Measurements from ENCODE around the gene C9. TPM values are rescaled to one million over a fixed set of nuclear protein-coding genes. Genes with fewer than 3 reads are reported as not detected.

C9 gene
- polyA plus RNA-seq, 1 experiment: not detected

GRCh38 chr5:39368116-39368515, 3.8 kb upstream of the C9 start:
- Histone ChIP-seq H3K36me3 (ENCODE audit: control insufficient read depth, insufficient read depth, low read length) (peaks cover 11% of the 10 kb centered on the region; the same call in 1 of the 2 replicates), H3K4me3 (ENCODE audit: low read depth, low read length) (no peak overlapping the region), H3K27me3 (ENCODE audit: control insufficient read depth, insufficient read depth, low read length) (no peaks in the 10 kb centered on the region)
- no peak for DNase-seq (ENCODE audit: low read depth)
- CTCF ChIA-PET: interaction anchor here (1.0 kb wide), 1 partner anchor 9 kb away, joined by 3 read pairs; no protein-coding TSS in a partner anchor
- POLR2A ChIA-PET: no interaction called here
- TF ChIP-seq CTCF (IDR thresholded peaks at IDR 0.05; ENCODE audit: insufficient read depth, low read depth, low read length): no peak

- POLR2A ChIA-PET: interaction anchor here (0.6 kb wide), 1 partner anchor 1700 kb away, joined by 12 read pairs; no protein-coding TSS in a partner anchor
- H3K4me3 ChIP-seq (ENCODE audit: low read depth, low read length): no peak overlapping the region
- no peak for DNase-seq (ENCODE audit: low read depth)
- no peaks in the 10 kb centered on the region for H3K27me3 ChIP-seq (ENCODE audit: control insufficient read depth, insufficient read depth, low read length)
- peaks cover 11% of the 10 kb centered on the region; the same call in 1 of the 2 replicates for H3K36me3 ChIP-seq (ENCODE audit: control insufficient read depth, insufficient read depth, low read length)
- no peak for TF ChIP-seq CTCF (IDR thresholded peaks at IDR 0.05; ENCODE audit: insufficient read depth, low read depth, low read length)
- CTCF ChIA-PET: interaction anchor here (0.7 kb wide), 1 partner anchor 8 kb away, joined by 4 read pairs; no protein-coding TSS in a partner anchor
Measured at GRCh38 chr5:39367711-39368110, 3.4 kb upstream of the C9 start.

GRCh38 chr5:39363217-39363616, 1.1 kb downstream of the C9 start:
- ChIA-PET POLR2A (no interaction called here), CTCF (interaction anchor here (1.1 kb wide), 1 partner anchor 185 kb away, joined by 3 read pairs; no protein-coding TSS in a partner anchor)
- no peak for DNase-seq (ENCODE audit: low read depth)

GRCh38 chr5:39362646-39363045, 1.6 kb downstream of the C9 start:
- H3K36me3 ChIP-seq (ENCODE audit: control insufficient read depth, insufficient read depth, low read length): no peaks in the 10 kb centered on the region
- no peak for DNase-seq (ENCODE audit: low read depth)
- TF ChIP-seq CTCF (IDR thresholded peaks at IDR 0.05; ENCODE audit: insufficient read depth, low read depth, low read length): no peak
- POLR2A ChIA-PET: no interaction called here
- CTCF ChIA-PET: interaction anchor here (0.8 to 1.1 kb wide), 3 partner anchors 13 to 185 kb away, joined by 3 to 4 read pairs (median 3); no protein-coding TSS in a partner anchor
- H3K27me3 ChIP-seq (ENCODE audit: control insufficient read depth, insufficient read depth, low read length): no peaks in the 10 kb centered on the region
- H3K4me3 ChIP-seq (ENCODE audit: low read depth, low read length): no peak overlapping the region

More at GRCh38 chr5:39363217-39363616, 1.1 kb downstream of the C9 start:
- Histone ChIP-seq H3K4me3 (ENCODE audit: low read depth, low read length) (no peak overlapping the region), H3K36me3 (ENCODE audit: control insufficient read depth, insufficient read depth, low read length) (no peaks in the 10 kb centered on the region), H3K27me3 (ENCODE audit: control insufficient read depth, insufficient read depth, low read length) (no peaks in the 10 kb centered on the region)
- TF ChIP-seq CTCF (IDR thresholded peaks at IDR 0.05; ENCODE audit: insufficient read depth, low read depth, low read length): no peak

- POLR2A ChIA-PET: interaction anchor here (0.6 kb wide), 1 partner anchor 115 kb away, joined by 3 read pairs; no protein-coding TSS in a partner anchor
- H3K36me3 ChIP-seq (ENCODE audit: control insufficient read depth, insufficient read depth, low read length): no peaks in the 10 kb centered on the region
- no peak for DNase-seq (ENCODE audit: low read depth)
- no peak for TF ChIP-seq CTCF (IDR thresholded peaks at IDR 0.05; ENCODE audit: insufficient read depth, low read depth, low read length)
- CTCF ChIA-PET: interaction anchor here (0.7 to 1.2 kb wide), 3 partner anchors 15 to 71 kb away, joined by 3 to 4 read pairs (median 4); no protein-coding TSS in a partner anchor
- H3K27me3 ChIP-seq (ENCODE audit: control insufficient read depth, insufficient read depth, low read length): no peaks in the 10 kb centered on the region
- no peak overlapping the region for H3K4me3 ChIP-seq (ENCODE audit: low read depth, low read length)
Measured at GRCh38 chr5:39361306-39361705, 3.0 kb downstream of the C9 start.
